Skeletal muscle satellite cell (primary cell): Measurements from ENCODE around the gene NRL.

Source experiments
- H3K27me3 ChIP-seq: 2 replicates; pipeline ENCODE4 v1.7.0; 2013; ENCODE audit warnings: low read length; ENCODE audit not compliant: control insufficient read depth, insufficient read depth
- H3K36me3 ChIP-seq: 2 replicates; pipeline ENCODE4 v1.7.0; 2013; ENCODE audit warnings: mild to moderate bottlenecking, control low read depth, low read length; ENCODE audit not compliant: insufficient read depth
- H3K4me1 ChIP-seq: 2 replicates; pipeline ENCODE4 v1.7.0; 2013; ENCODE audit warnings: low read length; ENCODE audit not compliant: control insufficient read depth, insufficient read depth
- H3K4me2 ChIP-seq: 2 replicates; pipeline ENCODE4 v1.7.0; 2013; ENCODE audit warnings: mild to moderate bottlenecking, low read length
- H3K4me3 ChIP-seq: 2 replicates; pipeline ENCODE4 v1.7.0; 2013; ENCODE audit warnings: low read length
- H3K9ac ChIP-seq: 2 replicates; pipeline ENCODE4 v1.7.0; 2013; ENCODE audit warnings: mild to moderate bottlenecking, low read depth, low read length, moderate library complexity
- H3K9me3 ChIP-seq: replicated peaks from 2 replicates; pipeline ENCODE4 v1.7.0; 2013; ENCODE audit warnings: mild to moderate bottlenecking, control low read depth, low read length

Gene NRL

DNA sequence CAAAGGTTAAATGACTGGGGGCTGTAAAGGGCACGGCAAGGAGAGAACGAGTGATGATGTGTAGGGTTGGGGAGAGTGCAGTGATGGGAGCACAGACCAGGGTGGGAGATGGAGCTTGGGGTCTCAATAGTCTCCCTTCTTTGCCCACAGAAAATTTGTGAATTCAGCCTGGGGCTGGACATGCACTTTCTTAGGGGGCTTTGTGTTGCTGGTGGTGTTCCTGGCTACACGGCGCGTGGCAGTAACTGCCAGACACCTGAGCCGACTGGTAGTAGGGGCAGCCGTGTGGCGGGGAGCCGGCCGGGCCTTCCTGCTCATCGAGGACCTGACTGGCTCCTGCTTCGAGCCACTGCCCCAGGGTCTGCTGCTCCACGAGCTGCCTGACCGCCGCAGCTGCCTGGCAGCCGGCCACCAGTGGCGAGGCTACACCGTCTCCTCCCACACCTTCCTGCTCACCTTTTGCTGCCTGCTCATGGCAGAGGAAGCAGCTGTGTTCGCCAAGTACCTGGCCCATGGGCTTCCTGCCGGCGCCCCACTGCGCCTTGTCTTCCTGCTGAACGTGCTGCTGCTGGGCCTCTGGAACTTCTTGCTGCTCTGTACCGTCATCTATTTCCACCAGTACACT, 17.4 kb upstream of the NRL start:
- H3K9ac ChIP-seq, result no peak overlapping the region
- H3K36me3 ChIP-seq, result no peaks in the 10 kb centered on the region
- H3K9me3 ChIP-seq, result no peaks in the 10 kb centered on the region

DNA sequence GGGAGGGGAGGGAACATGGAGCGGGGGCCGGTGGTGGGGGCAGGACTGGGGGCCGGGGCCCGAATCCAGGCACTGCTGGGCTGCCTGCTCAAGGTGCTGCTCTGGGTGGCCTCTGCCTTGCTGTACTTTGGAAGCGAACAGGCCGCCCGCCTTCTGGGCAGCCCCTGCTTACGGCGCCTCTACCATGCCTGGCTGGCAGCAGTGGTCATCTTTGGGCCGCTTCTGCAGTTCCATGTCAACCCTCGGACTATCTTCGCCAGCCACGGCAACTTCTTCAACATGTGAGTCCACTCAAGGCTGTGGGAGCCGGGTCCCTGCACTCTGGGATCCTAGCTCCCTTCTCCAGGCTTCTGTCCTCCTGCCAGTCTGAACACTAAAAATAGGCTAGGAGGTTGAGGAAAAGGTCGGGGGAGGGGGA, 16.8 kb upstream of the NRL start:
- H3K9ac ChIP-seq, result no peak overlapping the region
- no peaks in the 10 kb centered on the region for H3K36me3 ChIP-seq
- peak overlapping the region; percentile 20 for H3K4me2 ChIP-seq
- H3K4me3 ChIP-seq, result no peak overlapping the region
- no peaks in the 10 kb centered on the region for H3K9me3 ChIP-seq
- H3K27me3 ChIP-seq, result no peaks in the 10 kb centered on the region
- peaks cover 27% of the 10 kb centered on the region for H3K4me1 ChIP-seq

More for the DNA sequence above, 17.4 kb upstream of the NRL start:
- H3K27me3 ChIP-seq, result no peaks in the 10 kb centered on the region
- peaks cover 33% of the 10 kb centered on the region for H3K4me1 ChIP-seq
- H3K4me3 ChIP-seq, result no peak overlapping the region
- H3K4me2 ChIP-seq, result no peak overlapping the region

DNA sequence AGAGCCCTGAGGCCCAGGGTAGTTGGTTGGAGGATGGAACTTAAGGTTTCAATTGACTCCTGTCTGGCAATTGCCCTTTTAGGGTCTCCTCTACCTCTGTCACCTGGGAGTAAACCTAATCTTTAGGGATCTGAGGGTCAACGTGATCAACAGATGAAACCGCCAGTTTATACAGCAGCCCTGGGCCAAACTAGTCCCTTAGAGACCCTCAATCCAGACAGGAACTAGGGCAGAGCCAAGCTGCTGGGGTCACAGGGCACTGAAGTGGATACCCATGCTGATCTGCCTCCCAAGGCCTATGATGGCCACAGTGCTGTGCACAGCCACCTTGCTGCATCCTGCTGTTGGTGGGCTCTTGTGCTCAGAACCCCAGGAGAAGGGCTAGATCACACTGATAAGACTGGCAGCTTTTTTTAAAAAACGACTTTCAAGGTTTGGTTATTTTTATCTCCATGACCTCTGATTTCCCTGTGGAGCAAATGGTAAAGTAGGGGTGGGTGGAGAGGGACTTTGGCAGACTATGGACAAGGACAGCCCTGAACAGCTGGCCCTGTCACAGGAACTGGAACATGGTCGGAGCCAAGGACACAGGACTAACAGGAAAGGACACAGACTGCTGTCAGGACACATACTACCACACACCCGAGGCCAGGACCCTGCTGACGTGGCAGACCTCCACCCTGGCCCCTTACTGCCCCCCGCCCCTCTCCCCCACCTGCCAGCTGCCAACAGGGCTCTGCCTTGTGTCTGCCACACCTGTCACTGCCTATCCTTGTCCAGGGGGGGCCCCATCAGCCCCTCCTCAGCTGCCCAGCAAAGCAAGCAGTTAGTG, 16.2 kb upstream of the NRL start:
- H3K4me2 ChIP-seq, result no peak overlapping the region
- H3K9me3 ChIP-seq, result no peaks in the 10 kb centered on the region
- no peaks in the 10 kb centered on the region for H3K36me3 ChIP-seq
- no peak overlapping the region for H3K9ac ChIP-seq
- no peaks in the 10 kb centered on the region for H3K27me3 ChIP-seq
- H3K4me3 ChIP-seq, result no peak overlapping the region
- peaks cover 25% of the 10 kb centered on the region for H3K4me1 ChIP-seq

DNA sequence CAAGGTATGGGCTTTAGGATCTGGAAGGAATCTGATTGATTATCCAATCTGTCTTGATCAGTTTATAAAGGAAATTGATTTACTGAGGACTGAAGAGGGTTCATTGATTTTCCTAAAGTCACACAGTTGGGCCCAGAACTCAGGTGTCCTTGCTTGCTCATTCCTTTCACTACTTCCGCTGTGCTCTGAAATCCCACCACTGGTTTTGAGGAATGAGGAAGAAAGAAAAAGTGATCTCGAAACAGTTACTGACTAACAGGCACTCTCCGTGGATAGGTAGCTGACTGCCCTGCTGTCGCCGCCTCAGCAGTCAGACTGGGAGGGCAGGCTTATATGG, 15.6 kb upstream of the NRL start, which contains the start of gene FITM1:
TSS of gene FITM1 (plus strand) at position 280 of the 337 bp plus-strand sequence. CDS start 905 bp downstream, outside the sequence.
- H3K4me3 ChIP-seq, result no peak within 1 kb of the TSS
- H3K36me3 ChIP-seq, result no peaks in the 10 kb centered on the region
- no peak within 1 kb of the TSS for H3K9ac ChIP-seq
- H3K4me1 ChIP-seq, result peaks cover 22% of the 10 kb centered on the region
- no peaks in the 10 kb centered on the region for H3K27me3 ChIP-seq
- H3K9me3 ChIP-seq, result no peaks in the 10 kb centered on the region
- H3K4me2 ChIP-seq, result peak within 1 kb of the TSS; percentile 20

DNA sequence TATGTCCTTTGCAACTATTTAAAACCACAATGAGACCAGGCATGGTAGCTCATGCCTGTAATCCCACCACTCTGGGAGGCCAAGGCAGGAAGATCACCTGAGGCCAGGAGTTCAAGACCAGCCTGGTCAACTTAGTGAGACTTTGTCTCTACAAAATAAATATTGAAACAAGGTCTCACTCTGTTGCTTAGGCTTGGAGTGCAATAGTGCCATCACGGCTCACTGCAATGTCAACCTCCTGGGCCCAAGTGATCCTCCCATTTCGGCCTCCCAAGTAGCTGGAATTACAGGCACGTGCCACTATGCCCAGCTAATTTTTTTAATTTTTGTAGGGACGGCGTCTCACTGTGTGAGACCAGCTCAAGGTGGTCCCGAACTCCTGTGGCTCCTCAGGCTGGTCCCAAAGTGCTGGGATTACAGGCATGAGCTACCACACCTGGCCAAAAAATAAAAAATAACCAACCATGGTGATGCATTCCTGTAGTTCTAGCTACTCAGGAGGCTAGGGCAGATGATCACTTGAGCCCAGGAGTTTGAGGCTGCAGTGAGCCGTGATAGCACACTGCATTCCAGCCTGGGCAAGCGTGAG, 14.8 kb upstream of the NRL start:
- Histone ChIP-seq H3K4me1 (peaks cover 21% of the 10 kb centered on the region), H3K4me2 (no peak overlapping the region), H3K9ac (no peak overlapping the region)

DNA sequence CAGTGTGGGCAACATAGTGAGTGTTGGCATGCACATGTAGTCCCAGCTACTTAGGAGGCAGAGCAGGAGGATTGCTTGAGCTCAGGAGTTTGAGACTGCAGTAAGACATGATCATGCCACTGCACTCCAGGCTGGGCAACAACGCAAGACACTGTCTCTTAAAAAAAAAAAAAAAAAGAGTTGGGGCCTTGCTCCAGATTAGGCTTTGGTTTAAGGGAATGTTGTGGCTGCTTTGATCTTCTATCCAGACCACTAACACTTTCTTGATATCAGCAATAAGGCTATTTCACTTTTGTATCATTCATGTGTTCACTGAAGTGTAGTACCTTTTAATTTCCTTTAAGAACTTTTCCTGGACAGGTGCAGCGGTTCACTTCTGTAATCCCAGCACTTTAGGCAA, 12.9 kb upstream of the NRL start:
- Histone ChIP-seq H3K4me1 (peaks cover 21% of the 10 kb centered on the region), H3K4me3 (no peak overlapping the region), H3K9ac (no peak overlapping the region), H3K36me3 (no peaks in the 10 kb centered on the region), H3K9me3 (no peaks in the 10 kb centered on the region), H3K4me2 (no peak overlapping the region), H3K27me3 (no peaks in the 10 kb centered on the region)

More for the DNA sequence above, 14.8 kb upstream of the NRL start:
- Histone ChIP-seq H3K27me3 (no peaks in the 10 kb centered on the region), H3K9me3 (no peaks in the 10 kb centered on the region), H3K4me3 (no peak overlapping the region), H3K36me3 (no peaks in the 10 kb centered on the region)

DNA sequence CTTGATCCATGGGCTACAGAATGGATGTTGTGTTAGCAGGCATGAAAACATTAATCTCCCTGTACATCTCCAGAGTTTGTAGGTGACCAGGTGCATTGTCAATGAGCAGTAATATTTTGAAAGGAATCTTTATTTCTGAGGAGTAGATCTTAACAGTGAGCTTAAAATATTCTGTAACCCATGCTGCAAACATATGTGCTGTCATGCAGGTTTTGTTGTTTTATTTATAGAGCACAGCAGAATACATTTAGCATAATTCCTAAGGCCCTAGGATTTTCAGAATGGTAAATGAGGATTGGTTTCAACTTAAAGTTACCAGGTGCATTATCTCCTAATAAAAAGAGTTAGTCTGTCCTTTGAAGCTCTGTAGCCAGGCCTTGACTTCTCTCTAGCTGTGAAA, 12.2 kb upstream of the NRL start:
- H3K9me3 ChIP-seq, result no peaks in the 10 kb centered on the region
- no peak overlapping the region for H3K9ac ChIP-seq
- no peak overlapping the region for H3K4me2 ChIP-seq

DNA sequence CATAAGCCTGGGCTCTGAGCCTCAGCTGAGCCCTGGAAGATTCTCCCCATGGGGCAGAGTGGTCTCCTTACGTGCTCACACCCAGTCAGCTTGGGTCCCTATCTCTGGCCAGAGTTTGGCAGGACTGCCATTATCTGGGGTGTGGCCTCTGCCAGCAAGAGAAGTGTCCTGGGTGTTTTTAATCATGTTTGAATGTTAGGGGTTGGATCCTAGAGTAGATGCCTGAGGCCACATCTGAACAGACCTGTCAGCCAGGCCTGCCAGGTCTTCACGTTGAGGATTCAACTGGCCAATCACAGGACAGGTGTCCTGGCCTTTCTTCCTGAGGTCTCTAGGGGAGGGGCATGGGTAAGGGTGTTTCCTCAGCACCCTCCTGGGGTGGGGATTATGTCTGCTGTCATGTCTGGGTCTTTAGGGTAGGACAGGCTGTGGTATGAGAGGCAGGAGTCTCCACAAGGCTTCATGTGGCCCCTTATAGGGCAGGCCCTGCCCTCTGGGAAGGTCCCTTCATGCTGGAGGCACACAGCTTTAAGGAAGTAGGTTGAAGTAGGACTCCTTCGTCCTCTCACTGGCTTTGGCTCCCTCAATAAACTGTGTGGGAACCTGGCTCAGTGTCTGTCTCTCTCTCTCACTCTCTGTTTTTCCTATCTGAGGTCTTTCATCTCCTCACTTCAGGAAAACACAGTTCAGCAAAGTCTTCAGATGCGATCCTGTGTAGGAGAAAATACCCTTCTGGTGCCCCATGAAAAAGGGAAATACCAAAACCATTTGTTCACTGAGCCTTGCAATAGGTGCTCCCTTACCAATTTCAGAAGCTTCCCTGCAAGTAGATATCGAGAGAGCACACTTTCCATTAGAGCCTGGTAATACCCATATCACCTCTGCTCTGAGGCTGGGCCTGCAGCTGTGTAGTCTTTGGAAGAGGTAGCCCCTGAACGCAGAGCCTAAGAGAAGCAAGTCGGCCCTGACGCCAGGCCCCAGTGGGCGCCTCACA, 9.0 kb upstream of the NRL start:
- Histone ChIP-seq H3K27me3 (no peaks in the 10 kb centered on the region), H3K36me3 (peaks cover 28% of the 10 kb centered on the region), H3K9ac (no peak overlapping the region), H3K4me2 (no peak overlapping the region), H3K4me3 (no peak overlapping the region), H3K4me1 (no peaks in the 10 kb centered on the region), H3K9me3 (no peaks in the 10 kb centered on the region)

More for the DNA sequence above, 12.2 kb upstream of the NRL start:
- H3K4me3 ChIP-seq, result no peak overlapping the region
- no peaks in the 10 kb centered on the region for H3K27me3 ChIP-seq
- H3K36me3 ChIP-seq, result no peaks in the 10 kb centered on the region
- H3K4me1 ChIP-seq, result peaks cover 14% of the 10 kb centered on the region

DNA sequence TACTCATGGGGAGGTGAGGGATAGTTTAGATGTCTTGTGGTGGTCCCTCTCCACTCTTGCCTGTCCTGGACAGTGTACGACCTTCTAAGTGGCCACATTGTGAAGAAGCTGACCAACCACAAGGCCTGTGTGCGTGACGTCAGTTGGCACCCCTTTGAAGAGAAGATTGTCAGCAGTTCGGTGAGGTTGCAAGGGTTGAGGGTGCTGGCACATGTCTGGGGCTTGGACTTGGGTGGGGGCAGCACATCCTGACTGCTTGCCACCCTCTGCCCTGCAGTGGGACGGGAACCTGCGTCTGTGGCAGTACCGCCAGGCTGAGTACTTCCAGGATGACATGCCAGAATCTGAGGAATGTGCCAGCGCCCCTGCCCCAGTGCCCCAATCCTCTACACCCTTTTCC, 8.1 kb upstream of the NRL start:
- Histone ChIP-seq H3K27me3 (no peaks in the 10 kb centered on the region), H3K4me1 (no peaks in the 10 kb centered on the region), H3K4me2 (no peak overlapping the region), H3K9me3 (no peaks in the 10 kb centered on the region), H3K4me3 (no peak overlapping the region), H3K36me3 (peaks cover 31% of the 10 kb centered on the region), H3K9ac (no peak overlapping the region)

DNA sequence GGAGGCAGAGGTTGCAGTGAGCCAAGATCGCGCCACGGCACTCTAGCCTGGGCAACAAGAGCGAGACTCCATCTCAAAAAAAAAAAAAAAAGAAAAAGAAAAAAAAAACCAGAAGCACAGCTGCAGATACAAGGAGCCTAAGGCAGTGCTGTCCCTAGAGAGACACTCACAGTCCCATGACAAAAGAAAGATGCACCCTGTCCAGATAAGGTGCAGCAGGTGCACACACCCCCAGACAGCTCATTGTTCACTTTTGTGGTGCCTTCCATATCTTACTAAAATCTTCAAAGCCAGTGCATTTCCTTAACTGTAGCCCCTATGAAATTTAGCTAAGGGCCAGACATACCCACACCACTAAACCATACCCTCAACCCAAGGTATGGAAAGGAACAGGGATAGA, 7.7 kb upstream of the NRL start:
- H3K9ac ChIP-seq, result no peak overlapping the region
- H3K27me3 ChIP-seq, result no peaks in the 10 kb centered on the region
- no peak overlapping the region for H3K4me3 ChIP-seq
- H3K4me1 ChIP-seq, result no peaks in the 10 kb centered on the region
- H3K4me2 ChIP-seq, result no peak overlapping the region
- no peaks in the 10 kb centered on the region for H3K9me3 ChIP-seq
- H3K36me3 ChIP-seq, result peaks cover 31% of the 10 kb centered on the region

DNA sequence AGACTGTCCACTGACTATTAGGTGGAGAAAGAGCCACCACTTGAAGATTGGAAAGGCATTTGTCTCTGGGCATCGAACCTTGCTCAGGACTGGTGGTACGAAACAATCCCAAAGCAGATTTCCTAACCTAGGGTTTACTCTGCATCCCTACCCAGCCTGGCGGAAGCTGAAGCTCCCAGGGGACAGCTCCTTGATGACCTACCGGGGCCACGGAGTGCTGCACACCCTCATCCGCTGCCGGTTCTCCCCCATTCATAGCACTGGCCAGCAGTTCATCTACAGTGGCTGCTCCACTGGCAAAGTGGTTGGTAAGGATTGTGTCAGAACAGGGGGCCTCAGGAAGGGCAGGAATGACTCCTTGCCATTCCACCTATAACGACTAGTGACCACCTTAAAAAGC, 6.5 kb upstream of the NRL start:
- no peaks in the 10 kb centered on the region for H3K4me1 ChIP-seq
- peaks cover 31% of the 10 kb centered on the region for H3K36me3 ChIP-seq
- H3K4me3 ChIP-seq, result no peak overlapping the region
- no peak overlapping the region for H3K4me2 ChIP-seq
- H3K9ac ChIP-seq, result no peak overlapping the region
- no peaks in the 10 kb centered on the region for H3K9me3 ChIP-seq
- no peaks in the 10 kb centered on the region for H3K27me3 ChIP-seq
